ENCODE results near the gene MATR3.
A peak's percentile ranks its signal among the peaks of the same experiment; 100 is the strongest.
"Not testable (repeated sequence)": the region's sequence is repeated elsewhere in the genome, so short reads cannot be mapped to it uniquely, and the experiment has no call there.

MATR3 gene

DNA sequence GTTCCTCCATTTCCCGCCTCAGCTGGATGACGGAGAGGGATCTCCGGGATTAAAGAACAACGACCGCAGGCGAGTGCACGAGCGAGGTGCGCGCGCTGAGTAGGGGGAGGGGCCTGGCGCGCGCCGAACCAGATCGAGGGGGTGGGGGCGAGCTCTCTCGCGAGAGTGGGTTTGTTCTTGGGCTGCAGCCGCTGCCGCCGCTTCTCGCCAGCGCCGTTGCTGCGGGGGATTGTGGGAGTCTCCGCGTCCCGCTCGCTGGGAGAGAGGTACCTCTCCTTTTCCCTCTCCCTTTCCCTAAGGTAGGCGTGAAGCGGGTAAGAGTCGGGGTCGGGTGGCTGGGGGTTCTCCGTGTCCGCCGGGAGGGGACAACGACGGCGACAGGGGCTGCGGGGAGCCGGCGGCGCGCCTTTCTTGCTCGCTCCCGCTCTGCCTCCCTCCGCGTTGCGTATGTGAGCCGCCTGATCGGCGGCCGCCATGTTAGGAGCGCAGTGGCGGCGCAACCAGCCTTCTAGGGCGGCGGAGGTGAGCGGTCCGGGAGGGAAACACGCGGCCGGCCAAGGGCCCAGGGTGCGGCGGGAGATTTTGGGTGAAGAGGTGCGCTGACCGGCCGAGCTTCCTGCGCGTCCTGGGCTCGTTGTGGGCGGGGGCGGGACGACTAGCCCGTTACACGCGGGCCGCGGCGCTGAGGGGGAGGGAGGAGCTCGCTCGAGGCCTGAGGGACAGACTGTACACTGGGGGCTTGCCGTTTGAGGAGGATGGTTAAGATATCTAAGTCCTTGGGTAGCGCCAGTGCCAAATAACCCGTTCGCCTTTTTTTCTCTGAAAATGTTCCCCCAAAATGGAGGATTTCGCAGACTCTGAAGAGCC lies at the start of gene MATR3:
TSS of gene MATR3 (plus strand) at position 234 of the 867 bp plus-strand sequence. CDS start 13,676 bp downstream, outside the sequence.
- DNase-seq (ENCODE audit: low read depth in 2 of 2), result peak; percentile 80 to 87

- DNase-seq (ENCODE audit: low read depth in 2 of 2), result no peak
Observed at GRCh38 chr5:139245637-139246339, 47.8 kb upstream of the MATR3 start.

DNA sequence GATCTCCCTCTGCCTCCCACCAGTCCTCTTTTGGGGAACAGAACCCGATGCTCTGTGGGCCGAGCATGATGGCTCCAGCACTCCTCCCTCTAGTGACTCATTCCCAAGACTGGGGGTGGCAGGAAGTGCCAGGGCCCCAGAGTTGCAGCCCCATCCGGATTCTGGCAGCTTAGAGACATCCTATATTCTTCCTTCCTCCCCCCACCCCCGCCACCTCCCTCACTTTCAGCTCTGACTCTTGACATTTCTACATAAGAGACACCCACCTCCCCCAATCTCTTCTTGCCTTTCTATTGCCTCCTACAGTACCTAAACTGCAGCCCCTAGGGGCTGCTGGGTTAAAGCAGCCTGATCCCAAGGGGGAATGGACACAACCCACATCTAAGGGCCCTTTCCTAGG lies 47.1 kb upstream of the MATR3 start:
- peak in 1 of 2 donors; percentile 20 for DNase-seq (ENCODE audit: low read depth in 2 of 2)

GRCh38 chr5:139248826-139249453 lies 44.6 kb upstream of the MATR3 start:
- no peak for DNase-seq (ENCODE audit: low read depth in 2 of 2)

DNA sequence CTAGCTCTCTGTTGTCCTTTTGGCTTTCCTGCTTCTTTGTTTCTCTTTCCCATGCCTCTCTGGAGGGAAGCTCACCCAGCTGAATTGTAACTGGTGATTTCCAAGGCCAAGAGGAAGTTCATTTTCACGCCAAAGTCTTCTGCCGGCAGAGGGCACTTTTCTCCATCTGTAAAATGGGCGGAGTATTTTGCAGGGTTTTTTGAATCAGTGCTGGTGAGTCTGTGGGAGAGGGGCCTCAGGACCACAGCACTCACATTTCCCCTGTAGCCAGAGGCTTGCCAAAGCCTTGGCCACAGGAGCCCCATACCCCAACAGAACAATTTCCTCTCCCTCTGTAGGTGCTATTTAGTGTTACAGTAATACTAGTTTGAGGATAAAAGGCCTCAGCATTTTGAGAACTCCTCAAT lies 42.3 kb upstream of the MATR3 start:
- no peak for DNase-seq (ENCODE audit: low read depth in 2 of 2)

GRCh38 chr5:139251695-139252288 lies 41.7 kb upstream of the MATR3 start:
- DNase-seq (ENCODE audit: low read depth in 2 of 2), result no peak

- no peak for DNase-seq (ENCODE audit: low read depth in 2 of 2)
Observed at GRCh38 chr5:139253115-139253514, 40.4 kb upstream of the MATR3 start.

DNA sequence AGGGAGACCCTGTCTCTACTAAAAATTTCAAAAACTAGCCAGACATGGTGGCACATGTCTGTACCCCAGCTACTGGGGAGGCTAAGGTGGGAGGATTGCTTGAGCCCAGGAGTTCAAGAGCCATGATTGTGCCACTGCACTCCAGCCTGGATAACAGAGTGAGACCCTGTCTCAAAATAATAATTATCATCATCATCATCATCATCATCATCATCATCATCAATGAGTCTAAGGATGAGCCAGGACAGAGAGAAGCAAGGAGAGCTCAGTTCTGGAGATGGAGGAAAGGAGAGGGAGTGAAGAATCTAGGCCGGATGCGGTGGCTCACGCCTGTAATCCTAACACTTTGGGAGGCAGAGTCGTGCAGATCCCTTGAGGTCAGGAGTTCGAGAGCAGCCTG lies 36.7 kb upstream of the MATR3 start:
- no peak for DNase-seq (ENCODE audit: low read depth in 2 of 2)

DNA sequence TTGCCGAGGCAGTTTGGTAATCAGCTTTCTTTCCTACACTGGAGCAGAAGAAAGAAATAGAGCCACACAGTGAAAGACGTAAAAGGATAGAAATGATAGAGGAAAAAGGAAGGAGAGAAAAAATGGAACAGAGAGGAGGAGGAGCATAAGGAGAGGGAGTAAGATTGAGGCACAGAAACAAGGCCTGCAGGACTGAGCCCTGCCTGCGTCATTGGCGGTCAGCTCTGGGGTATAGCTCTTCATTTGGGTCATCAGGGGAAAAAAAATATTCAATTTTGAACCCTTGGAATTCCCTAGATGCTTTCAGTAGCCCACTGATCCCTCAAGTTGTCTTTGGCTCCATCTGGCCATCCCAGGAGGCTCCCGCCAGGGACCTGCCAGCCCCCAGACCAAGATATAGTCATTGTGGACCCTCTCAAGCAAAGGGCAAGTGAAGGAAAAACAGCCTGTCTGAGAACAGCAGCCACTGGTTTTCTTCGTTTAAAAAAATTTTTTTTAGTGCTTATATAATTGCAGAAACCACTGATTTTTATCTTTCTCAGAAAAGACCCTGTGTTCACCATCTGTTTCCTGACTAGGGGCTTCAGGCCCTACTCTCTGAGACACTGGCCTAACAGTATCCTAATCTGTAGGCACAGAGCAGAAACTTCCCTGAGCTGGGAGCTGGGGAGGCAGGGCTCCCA lies 31.3 kb upstream of the MATR3 start:
- no peak for DNase-seq (ENCODE audit: low read depth in 2 of 2)

DNA sequence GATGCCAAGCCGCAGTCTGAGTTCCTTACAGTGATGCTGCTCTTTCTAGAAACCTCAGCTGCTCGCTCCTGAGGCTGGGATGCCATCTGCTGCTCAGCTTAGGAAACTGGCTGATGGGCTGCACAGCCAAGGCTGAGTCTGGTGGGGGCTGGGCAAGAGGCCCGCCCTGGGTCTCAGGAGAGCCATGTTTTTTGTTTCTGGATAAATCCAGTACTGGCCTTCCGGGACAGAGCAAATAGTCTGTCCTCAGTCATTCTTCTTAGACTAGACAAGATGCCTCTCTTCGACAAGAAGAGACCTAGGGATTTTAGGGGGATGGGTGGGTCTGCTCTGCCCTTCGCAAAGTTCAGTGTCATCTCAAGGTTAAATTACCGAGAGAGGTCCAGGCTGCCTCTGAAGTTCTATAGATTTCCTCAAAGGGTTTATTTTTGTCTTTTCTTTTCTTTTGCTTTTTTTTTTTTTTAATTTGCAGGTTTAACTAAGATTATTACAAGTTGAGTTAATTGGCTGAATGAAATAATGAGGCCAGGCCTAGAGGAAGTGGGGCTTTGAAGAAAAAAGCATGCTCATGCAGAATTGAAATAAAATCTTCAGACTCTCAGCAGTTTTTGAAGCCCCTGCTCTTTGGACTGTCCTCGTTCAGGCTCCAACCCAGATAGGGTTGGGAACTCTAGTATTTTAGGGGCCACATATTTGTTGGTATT lies 30.6 kb upstream of the MATR3 start:
- DNase-seq (ENCODE audit: low read depth in 2 of 2), result peak in 1 of 2 donors; percentile 26

DNA sequence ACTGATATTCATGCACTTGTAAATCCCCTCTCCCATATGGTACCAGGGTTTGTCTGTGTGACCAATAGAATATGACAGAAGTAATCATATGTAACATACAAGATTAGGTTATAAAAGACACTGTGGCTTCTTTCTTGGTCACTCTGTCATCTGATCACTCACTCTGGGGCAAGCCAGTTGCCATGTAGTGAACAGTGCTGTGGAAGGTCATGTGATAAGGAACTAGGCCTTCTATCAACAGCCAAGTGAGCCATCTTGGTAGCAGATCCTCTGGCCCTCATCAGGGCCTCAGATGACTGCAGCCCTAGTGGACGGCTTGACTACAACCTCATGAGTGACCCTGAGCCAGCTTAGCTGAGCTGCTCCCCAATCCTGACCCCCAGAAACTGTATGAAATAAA lies 30.0 kb upstream of the MATR3 start:
- no peak for DNase-seq (ENCODE audit: low read depth in 2 of 2)

DNA sequence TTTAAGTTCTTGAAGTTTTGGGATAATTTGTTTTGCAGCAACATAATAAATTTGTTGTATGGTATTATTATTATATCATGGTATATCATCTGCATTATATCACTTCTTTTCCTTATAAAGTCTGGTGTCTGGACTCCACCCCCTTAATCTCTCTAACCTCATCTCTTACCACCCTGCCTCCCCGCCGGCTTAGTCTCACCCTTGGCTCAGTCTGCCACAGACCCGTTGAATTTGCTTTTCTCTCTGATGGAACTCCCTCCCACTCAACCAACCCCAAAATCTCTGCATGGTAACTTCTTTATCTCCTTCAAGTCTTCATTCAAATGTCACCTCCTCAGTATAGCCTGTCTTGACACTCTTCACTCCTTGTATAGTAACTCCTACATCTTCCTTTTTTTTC lies 29.6 kb upstream of the MATR3 start:
- no peak for DNase-seq (ENCODE audit: low read depth in 2 of 2)

GRCh38 chr5:139265001-139265400 lies 28.5 kb upstream of the MATR3 start:
- DNase-seq (ENCODE audit: low read depth in 2 of 2), result no peak

DNA sequence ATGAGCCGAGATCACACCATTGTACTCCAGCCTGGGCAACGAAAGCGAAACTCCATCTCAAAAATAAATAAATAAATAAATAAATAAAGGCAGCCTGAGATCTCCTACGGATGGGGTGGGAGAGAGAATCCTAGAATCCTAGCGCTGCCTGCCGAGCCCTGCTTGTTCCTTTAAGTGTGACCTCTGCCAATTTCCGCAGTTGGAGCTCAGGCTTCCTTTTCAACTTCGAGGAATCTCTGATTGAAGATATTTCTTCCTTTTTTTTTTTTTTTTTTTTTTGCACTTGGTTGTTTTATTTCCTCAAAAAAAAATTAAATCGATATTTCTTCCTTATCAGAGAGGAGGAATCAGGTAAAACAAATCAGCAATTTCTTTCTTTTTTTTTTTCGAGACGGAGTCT lies 27.3 kb upstream of the MATR3 start:
- DNase-seq (ENCODE audit: low read depth in 2 of 2), result no peak

- no peak for DNase-seq (ENCODE audit: low read depth in 2 of 2)
Observed at GRCh38 chr5:139267481-139267880, 26.1 kb upstream of the MATR3 start.

GRCh38 chr5:139268364-139269202 lies 25.0 kb upstream of the MATR3 start:
- no peak for DNase-seq (ENCODE audit: low read depth in 2 of 2)

- not testable (repeated sequence) for DNase-seq (ENCODE audit: low read depth in 2 of 2)
Observed at GRCh38 chr5:139270718-139271117, 22.8 kb upstream of the MATR3 start.

DNA sequence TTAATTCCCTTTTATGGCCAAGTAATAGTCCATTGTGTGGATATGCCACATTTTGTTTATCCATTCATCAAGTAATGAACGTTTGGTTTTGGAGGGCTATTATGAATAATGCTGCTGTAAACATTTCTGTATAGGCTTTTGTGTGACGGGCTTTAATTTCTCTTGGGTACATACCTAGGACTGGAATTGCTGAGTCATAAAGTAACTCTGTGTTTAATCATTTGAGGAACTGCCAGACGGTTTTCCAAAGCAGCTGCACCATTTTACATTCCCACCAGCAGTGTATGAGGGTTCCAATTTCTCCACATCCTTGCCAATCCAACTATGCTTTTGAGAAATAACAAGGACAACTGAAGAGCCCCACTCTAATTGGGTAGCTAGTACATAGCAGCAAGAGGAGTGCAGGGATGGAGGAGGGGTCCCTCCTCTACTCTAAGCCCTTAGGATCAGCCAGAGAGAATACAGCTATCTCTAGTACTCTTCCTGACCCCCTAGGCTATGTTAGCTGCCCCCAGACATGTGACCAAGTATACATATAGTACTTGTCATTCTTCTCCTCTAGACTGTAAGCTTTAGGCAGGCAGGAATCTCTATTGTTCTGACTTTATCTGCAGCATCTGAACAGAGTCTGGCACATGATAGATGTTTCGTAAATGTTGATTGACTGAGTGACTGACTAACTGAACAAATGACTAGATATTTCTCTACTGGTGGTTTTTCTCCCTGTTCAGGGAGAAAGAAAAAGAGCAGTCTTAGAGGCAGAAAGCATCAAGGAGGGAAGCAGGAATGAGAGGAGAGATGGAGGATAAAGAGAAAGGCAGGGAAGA lies 22.1 kb upstream of the MATR3 start:
- no peak for DNase-seq (ENCODE audit: low read depth in 2 of 2)
